Coronary artery (tissue), 2 donors: ENCODE data around the gene RAPGEF4.

Experiments
- DNase-seq: peaks from one replicate; pipeline ENCODE4 v3.0.0-alpha.2; 2017; ENCODE audit warnings: low spot score
- H3K27ac ChIP-seq, 2 donors: fragments of 200-600 bp; sonication (generic); one replicate each; pipeline ENCODE4 v1.5.1; 2016 to 2019
- H3K4me3 ChIP-seq: fragments of 200-600 bp; sonication (generic); 2 replicates; pipeline ENCODE4 v1.5.1; 2016; ENCODE audit warnings: mild to moderate bottlenecking, moderate library complexity
- CTCF ChIP-seq: fragments of 200-600 bp; sonication (generic); IDR thresholded peaks from one replicate; pipeline ENCODE4 v1.5.1; 2019; ENCODE audit warnings: antibody characterized with exemption

RAPGEF4 gene

DNA sequence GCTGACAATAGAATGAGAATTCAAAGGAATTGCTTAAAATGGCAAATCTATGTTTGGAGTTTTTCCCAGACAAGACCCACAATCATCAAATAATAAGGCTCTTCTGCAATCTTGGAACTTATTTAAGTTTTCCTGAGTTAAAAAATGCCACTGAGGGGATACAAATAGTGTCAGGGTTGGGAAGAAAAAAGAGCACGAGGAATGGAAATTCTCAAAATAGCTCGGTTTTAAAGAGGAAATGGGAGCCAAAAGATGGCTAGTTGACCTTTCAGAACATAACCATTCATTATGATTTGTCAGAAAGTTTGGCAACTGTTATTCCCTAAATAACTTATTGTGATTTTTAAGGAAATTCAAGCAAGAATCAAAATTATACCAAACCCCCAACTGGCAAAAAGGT lies 127.7 kb downstream of the RAPGEF4 start:
- H3K4me3 ChIP-seq: no peak overlapping the region
- DNase-seq: no peak
- H3K27ac ChIP-seq: no peak overlapping the region
- TF ChIP-seq CTCF: no peak

GRCh38 chr2:172864182-172864581 lies 128.5 kb downstream of the RAPGEF4 start:
- DNase-seq: no peak
- Histone ChIP-seq H3K27ac (no peak overlapping the region), H3K4me3 (no peak overlapping the region)
- TF ChIP-seq CTCF: peak; percentile 60

DNA sequence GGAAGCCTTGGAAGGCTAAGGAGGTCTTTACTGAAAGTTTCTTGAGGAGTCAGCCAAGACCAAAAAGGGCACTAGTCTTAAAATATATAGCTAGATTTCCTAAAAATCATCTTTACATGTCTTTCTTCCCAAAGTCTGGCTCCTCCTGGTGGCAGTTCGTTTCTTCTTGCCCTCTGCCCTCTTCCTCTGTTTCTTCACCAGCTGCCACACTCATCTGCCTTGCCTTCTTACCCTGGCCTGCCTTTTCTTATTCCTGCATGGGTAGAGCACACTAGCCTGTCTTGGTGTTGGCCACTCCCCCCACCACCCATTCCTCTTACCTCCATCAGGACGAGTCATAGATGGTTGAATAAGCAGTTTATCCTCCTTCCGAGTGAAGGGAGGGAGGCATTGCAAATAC lies 129.8 kb downstream of the RAPGEF4 start:
- no peak for TF ChIP-seq CTCF
- Histone ChIP-seq H3K27ac (no peak overlapping the region), H3K4me3 (no peak overlapping the region)
- DNase-seq: no peak

- no peak for DNase-seq
- Histone ChIP-seq H3K4me3 (no peak overlapping the region), H3K27ac (no peak overlapping the region)
- no peak for TF ChIP-seq CTCF
These were observed 134.2 kb downstream of the RAPGEF4 start for GRCh38 chr2:172869861-172870260.

DNA sequence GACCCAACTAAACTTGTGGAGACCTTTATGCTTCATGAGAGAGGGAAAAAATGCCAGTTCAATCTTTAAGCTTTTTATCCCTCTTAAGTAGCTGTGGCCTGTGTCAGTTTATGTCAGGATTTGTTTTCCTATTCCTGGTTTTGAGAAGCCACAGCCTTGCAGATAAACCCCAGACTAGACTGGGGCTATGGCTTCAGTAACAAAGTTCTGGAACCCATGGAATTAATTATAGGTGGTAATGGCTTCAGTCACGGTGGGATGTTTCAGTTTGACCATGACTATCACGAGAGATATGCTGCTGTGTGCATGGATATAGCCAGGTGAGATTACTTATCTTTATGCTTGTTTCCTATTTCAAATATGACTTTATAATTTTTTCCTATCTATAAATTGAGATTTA lies 134.8 kb downstream of the RAPGEF4 start:
- DNase-seq: no peak

GRCh38 chr2:172877826-172878225 lies 142.2 kb downstream of the RAPGEF4 start:
- TF ChIP-seq CTCF: no peak
- Histone ChIP-seq H3K27ac (no peak overlapping the region), H3K4me3 (no peak overlapping the region)

More for the DNA sequence above, 134.8 kb downstream of the RAPGEF4 start:
- H3K4me3 ChIP-seq: no peak overlapping the region
- no peak overlapping the region for H3K27ac ChIP-seq
- no peak for TF ChIP-seq CTCF

GRCh38 chr2:172878260-172878659 lies 142.6 kb downstream of the RAPGEF4 start:
- no peak overlapping the region for H3K4me3 ChIP-seq
- no peak for TF ChIP-seq CTCF
- H3K27ac ChIP-seq: no peak overlapping the region
- DNase-seq: no peak

More at GRCh38 chr2:172877826-172878225, 142.2 kb downstream of the RAPGEF4 start:
- DNase-seq: no peak
